GM13976 (cell line): Measurements from ENCODE around the gene ULK1.

Experiments used
- DNase-seq: peaks from one replicate; pipeline ENCODE4 v3.0.0; 2012; ENCODE audit warnings: low spot score
- CTCF ChIP-seq: IDR thresholded peaks from 2 replicates; pipeline ENCODE4 v1.5.1; 2012; ENCODE audit warnings: borderline replicate concordance, mild to moderate bottlenecking; ENCODE audit not compliant: insufficient read depth; ENCODE audit errors: extremely low read depth, missing control alignments, control extremely low read depth
- in situ Hi-C: fragments of 300-500 bp; cut with MboI; formaldehyde crosslinking; loops from one replicate; pipeline ENCODE4 v1.12.0; 2022; ENCODE audit warnings: low sequenced_read_pairs, mixed read lengths, inconsistent platforms; ENCODE audit not compliant: unreplicated experiment

ULK1 gene

GRCh38 chr12:131905081-131905629 lies 10.7 kb downstream of the ULK1 start:
- no peak for TF ChIP-seq CTCF
- in situ Hi-C loops = no loop called here
- no peak for DNase-seq

GRCh38 chr12:131905630-131906091 lies 11.2 kb downstream of the ULK1 start:
- TF ChIP-seq CTCF = no peak
- in situ Hi-C loops = no loop called here
- DNase-seq = no peak

GRCh38 chr12:131907379-131908091 lies 13.1 kb downstream of the ULK1 start:
- DNase-seq = no peak
- no peak for TF ChIP-seq CTCF
- in situ Hi-C loops = no loop called here

GRCh38 chr12:131908092-131909080 lies 14.0 kb downstream of the ULK1 start:
- in situ Hi-C loops = no loop called here
- no peak for TF ChIP-seq CTCF
- no peak for DNase-seq

GRCh38 chr12:131909081-131909751 lies 14.8 kb downstream of the ULK1 start:
- no peak for DNase-seq
- TF ChIP-seq CTCF = no peak
- in situ Hi-C loops = no loop called here

GRCh38 chr12:131909752-131910219 lies 15.4 kb downstream of the ULK1 start:
- in situ Hi-C loops = no loop called here
- no peak for DNase-seq
- TF ChIP-seq CTCF = no peak
